ENCODE results near the gene SAMMSON. TPM values are rescaled to one million over a fixed set of nuclear protein-coding genes. Genes with fewer than 3 reads are reported as not detected.

Gene SAMMSON
- total RNA-seq, 1 experiment from 2014 or later, result not detected

DNA sequence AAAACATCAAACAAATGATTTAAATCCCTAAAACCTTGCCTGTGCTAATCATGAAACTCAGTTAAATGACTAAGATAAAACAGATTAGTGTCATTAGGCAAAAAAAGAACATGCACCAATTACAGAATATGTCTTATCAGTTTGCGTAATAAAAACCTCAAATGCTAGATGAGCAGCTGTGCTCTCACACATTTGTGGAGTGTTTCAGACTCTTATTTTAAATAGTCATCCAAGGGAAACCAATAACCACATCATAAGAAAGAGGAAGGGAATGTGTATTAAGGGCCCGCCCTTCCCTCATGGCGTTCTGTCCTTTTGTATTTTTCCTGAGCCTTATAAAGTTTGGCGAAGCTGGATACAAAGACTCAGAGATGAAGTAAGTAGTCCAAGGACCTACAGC is 6.6 kb downstream of the SAMMSON start:
- no peak for DNase-seq (ENCODE audit: unreplicated experiment)
- POLR2A ChIA-PET, result interaction anchor here (0.6 kb wide), 1 partner anchor 22 kb away, joined by 4 read pairs; no protein-coding TSS in a partner anchor
- no peaks in the 10 kb centered on the region for H3K36me3 Mint-ChIP-seq (ENCODE audit: insufficient read depth, unreplicated experiment)
- no peak overlapping the region for H3K4me3 Mint-ChIP-seq (ENCODE audit: unreplicated experiment)
- intact Hi-C loops (cut with micrococcal nuclease), result no loop called here
- no TSS peak for BruUV-seq (replicated peaks)
- TF ChIP-seq, protein P1, sequence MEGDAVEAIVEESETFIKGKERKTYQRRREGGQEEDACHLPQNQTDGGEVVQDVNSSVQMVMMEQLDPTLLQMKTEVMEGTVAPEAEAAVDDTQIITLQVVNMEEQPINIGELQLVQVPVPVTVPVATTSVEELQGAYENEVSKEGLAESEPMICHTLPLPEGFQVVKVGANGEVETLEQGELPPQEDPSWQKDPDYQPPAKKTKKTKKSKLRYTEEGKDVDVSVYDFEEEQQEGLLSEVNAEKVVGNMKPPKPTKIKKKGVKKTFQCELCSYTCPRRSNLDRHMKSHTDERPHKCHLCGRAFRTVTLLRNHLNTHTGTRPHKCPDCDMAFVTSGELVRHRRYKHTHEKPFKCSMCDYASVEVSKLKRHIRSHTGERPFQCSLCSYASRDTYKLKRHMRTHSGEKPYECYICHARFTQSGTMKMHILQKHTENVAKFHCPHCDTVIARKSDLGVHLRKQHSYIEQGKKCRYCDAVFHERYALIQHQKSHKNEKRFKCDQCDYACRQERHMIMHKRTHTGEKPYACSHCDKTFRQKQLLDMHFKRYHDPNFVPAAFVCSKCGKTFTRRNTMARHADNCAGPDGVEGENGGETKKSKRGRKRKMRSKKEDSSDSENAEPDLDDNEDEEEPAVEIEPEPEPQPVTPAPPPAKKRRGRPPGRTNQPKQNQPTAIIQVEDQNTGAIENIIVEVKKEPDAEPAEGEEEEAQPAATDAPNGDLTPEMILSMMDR (IDR thresholded peaks at IDR 0.05; ENCODE audit: unreplicated experiment), result no peak
- H3K4me1 Mint-ChIP-seq (ENCODE audit: insufficient read depth, unreplicated experiment), result no peaks in the 10 kb centered on the region
- H3K27me3 Mint-ChIP-seq (ENCODE audit: insufficient read depth, unreplicated experiment), result peaks cover 21% of the 10 kb centered on the region
- no peaks in the 10 kb centered on the region for H3K9me3 Mint-ChIP-seq (ENCODE audit: unreplicated experiment)
- CTCF ChIA-PET, result no interaction called here
- no peak overlapping the region for H3K27ac Mint-ChIP-seq (ENCODE audit: low read depth, unreplicated experiment)

DNA sequence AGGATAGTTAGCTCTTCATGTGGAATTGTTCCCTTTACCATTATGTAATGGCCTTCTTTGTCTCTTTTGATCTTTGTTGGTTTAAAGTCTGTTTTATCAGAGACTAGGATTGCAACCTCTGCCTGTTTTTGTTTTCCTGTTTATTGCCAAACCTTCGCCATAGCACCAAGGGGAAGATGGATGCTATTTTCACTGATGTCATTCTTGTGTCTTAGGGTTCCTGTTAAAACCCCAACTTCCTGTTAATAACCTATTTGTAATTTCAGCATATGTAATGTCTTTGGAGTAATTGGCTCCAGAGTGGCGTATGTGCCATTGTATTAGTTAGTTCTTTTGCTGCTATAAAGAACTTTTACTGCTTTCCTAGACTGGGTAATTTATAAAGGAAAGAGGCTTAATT is 10.8 kb downstream of the SAMMSON start:
- DNase-seq (ENCODE audit: unreplicated experiment), result no peak
- CTCF ChIA-PET, result no interaction called here
- TF ChIP-seq, protein P1 (IDR thresholded peaks at IDR 0.05; ENCODE audit: unreplicated experiment), result no peak
- H3K4me3 Mint-ChIP-seq (ENCODE audit: unreplicated experiment), result no peak overlapping the region
- no peaks in the 10 kb centered on the region for H3K4me1 Mint-ChIP-seq (ENCODE audit: insufficient read depth, unreplicated experiment)
- intact Hi-C loops (cut with micrococcal nuclease), result no loop called here
- H3K9me3 Mint-ChIP-seq (ENCODE audit: unreplicated experiment), result no peaks in the 10 kb centered on the region
- no TSS peak for BruUV-seq (replicated peaks)
- H3K27ac Mint-ChIP-seq (ENCODE audit: low read depth, unreplicated experiment), result no peak overlapping the region
- POLR2A ChIA-PET, result no interaction called here
- peaks cover 13% of the 10 kb centered on the region for H3K27me3 Mint-ChIP-seq (ENCODE audit: insufficient read depth, unreplicated experiment)
- no peaks in the 10 kb centered on the region for H3K36me3 Mint-ChIP-seq (ENCODE audit: insufficient read depth, unreplicated experiment)

DNA sequence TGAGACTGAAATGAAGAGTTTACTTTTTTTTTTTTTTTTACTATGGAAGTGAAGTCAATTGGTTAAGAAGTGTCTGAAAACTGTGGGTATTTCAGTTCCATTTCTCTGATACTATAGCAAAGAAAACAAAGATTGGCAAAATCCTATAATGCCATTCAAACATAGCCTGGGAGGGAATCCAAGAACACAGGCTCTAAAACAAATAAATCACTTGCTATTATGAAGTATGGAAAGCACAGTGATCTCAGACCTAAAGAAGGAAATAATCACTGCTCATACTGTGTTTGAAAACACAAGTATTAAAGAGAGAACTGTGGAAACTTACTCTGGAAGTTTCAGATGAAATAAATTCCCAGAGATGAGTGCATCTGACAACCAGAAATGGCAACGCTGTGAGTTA is 12.0 kb downstream of the SAMMSON start:
- Mint-ChIP-seq H3K4me3 (ENCODE audit: unreplicated experiment) (no peak overlapping the region), H3K27me3 (ENCODE audit: insufficient read depth, unreplicated experiment) (peaks cover 13% of the 10 kb centered on the region), H3K4me1 (ENCODE audit: insufficient read depth, unreplicated experiment) (no peaks in the 10 kb centered on the region), H3K27ac (ENCODE audit: low read depth, unreplicated experiment) (no peak overlapping the region), H3K9me3 (ENCODE audit: unreplicated experiment) (no peaks in the 10 kb centered on the region), H3K36me3 (ENCODE audit: insufficient read depth, unreplicated experiment) (no peaks in the 10 kb centered on the region)
- ChIA-PET POLR2A (no interaction called here), CTCF (no interaction called here)
- DNase-seq (ENCODE audit: unreplicated experiment), result no peak
- BruUV-seq (replicated peaks), result no TSS peak
- TF ChIP-seq, protein P1 (IDR thresholded peaks at IDR 0.05; ENCODE audit: unreplicated experiment), result no peak
- intact Hi-C loops (cut with micrococcal nuclease), result no loop called here

DNA sequence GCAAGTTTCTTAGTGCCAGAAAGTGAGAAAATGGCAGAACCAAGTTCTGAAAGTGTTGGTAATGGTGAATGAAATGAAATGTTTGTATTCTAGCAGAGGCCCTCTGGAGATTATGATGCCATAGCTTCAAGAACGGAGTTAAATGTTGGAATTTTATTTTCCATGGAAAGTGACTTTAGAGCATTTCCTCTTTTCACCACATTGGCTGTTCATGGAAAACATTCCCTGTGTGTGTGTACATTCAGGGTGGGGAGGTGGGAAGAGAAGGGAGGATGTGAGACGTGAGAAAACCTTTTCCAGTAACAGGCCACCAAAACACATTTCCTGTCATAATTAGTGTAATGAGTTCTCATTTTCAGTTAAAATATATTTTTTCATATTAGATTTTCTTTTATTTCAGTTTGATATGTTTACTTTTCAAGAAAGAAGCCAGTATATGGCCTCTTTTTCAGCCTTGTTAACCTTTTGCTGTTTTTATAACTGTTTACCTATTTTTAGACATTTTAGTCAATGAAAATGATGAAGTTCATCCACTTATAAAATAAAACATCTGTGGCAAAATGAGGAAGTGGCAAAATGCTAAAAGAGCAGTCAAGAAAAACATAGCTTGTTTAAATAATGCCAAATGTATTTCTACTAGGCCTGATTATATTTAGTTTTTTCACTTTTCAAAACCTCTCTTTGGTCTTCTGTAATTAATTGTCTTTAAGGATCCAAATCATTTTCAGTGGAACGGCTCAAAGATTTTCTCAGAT is 21.6 kb downstream of the SAMMSON start:
- Mint-ChIP-seq H3K27me3 (ENCODE audit: insufficient read depth, unreplicated experiment) (peaks cover 26% of the 10 kb centered on the region), H3K4me1 (ENCODE audit: insufficient read depth, unreplicated experiment) (no peaks in the 10 kb centered on the region), H3K27ac (ENCODE audit: low read depth, unreplicated experiment) (no peak overlapping the region), H3K9me3 (ENCODE audit: unreplicated experiment) (peaks cover 7% of the 10 kb centered on the region), H3K4me3 (ENCODE audit: unreplicated experiment) (no peak overlapping the region), H3K36me3 (ENCODE audit: insufficient read depth, unreplicated experiment) (no peaks in the 10 kb centered on the region)
- BruUV-seq (replicated peaks), result no TSS peak
- CTCF ChIA-PET, result no interaction called here
- POLR2A ChIA-PET, result no interaction called here
- intact Hi-C loops (cut with micrococcal nuclease), result no loop called here
- no peak for DNase-seq (ENCODE audit: unreplicated experiment)
- TF ChIP-seq, protein P1 (IDR thresholded peaks at IDR 0.05; ENCODE audit: unreplicated experiment), result no peak

Data from MCF 10A (cell line).